SHP77 (cell line): ENCODE data around the gene HACD1.
"Not testable (repeated sequence)": the region's sequence is repeated elsewhere in the genome, so short reads cannot be mapped to it uniquely, and the experiment has no call there.

Source experiments
- DNase-seq, 2 experiments: peaks; one replicate each; lab custom pipeline; 2025; lab: John Stamatoyannopoulos, UW

The HACD1 gene

DNA sequence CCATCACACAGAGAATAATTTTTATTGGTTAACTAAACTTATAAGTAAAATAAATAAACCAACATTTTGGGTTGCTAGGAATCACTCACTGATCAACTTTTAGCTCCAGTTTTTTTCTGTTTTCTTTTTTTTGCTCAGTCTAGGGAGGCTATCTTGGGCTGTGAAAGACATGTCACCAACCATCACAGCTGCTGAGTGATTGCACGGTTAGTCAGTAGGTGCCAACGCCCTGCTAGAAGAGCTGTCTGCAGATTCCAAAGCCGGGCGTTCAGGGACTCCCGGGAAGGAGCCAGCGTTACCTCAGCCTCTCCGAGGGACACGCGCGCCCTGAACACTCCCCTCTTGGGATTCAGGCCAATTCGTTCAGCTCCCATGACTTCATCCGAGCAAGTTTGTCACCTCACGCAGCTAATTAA, 26.2 kb upstream of the HACD1 start:
- DNase-seq, result peak; percentile 37 to 72

DNA sequence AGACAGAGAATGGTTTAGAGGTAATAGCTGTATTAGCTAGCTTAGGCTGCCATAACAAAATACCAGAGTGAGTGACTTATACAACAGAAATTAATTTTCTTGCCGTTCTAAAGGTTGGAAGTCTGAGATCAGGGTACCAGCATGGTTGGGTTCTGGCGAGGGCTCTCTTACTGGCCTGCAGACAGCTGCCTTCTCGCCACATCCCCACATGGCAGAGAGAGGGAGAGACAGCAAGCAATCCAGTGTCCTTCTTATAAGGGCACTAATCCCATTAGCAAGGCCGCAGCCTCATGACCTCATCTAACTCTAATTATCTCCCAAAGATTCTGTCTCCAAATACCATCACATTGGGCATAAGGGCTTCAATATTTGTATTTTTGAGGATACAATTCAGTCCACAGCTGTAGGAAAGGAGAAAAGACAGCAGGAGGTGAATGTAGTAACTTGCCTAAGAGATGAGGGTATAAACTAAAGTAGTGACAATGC, 23.2 kb upstream of the HACD1 start:
- DNase-seq, result no peak

DNA sequence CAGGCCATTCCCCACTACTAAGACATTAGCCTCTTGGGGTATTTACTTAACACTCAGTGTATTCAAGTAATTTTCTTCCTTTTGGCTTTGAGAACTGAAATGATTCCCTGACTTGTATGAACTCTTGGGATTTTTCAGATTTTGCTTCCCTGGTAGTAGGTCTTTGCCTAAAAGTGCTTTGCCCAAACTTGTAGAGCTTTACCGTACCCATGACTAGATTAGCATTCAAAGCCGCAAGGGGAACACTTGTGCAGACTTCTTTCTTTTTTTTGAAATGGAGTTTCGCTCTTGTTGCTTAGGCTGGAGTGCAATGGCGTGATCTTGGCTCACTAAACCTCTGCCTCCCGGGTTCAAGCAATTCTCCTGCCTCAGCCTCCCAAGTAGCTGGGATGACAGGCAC, 20.7 kb upstream of the HACD1 start:
- no peak for DNase-seq

DNA sequence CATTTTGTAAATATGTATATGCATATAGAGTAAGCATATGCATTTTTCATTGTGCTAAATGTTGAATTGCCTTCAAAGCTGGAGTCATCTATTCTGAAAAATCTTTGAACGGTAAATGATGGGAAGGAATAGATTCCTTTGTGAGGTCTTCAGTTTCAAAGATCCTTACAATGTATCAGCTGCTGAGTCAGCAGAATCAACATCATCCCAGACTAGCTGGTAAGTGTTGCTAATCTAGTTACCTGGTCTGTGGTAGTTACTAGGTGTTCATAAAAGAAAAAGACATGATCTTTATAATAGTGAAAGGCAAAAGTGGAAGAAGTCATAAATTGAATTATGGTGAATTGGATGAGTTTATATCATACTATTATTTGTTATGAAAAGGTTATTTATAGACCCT, 16.2 kb upstream of the HACD1 start:
- no peak for DNase-seq

DNA sequence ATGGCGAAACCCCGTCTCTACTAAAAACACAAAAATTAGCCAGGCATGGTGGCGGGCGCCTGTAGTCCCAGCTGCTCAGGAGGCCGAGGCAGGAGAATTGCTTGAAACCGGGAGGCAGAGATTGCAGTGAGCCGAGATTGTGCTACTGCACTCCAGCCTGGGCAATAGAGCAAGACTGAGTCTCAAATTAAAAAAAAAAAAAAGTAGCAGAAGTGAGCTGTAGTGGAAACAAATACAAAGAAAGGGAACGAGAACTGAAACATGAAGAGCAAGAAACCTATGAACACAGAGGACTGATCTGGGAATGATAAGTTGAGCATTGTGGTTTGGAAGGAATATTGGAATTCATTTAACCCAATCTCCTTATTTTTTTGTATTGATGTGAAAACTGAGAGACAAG, 15.4 kb upstream of the HACD1 start:
- not testable (repeated sequence) for DNase-seq

DNA sequence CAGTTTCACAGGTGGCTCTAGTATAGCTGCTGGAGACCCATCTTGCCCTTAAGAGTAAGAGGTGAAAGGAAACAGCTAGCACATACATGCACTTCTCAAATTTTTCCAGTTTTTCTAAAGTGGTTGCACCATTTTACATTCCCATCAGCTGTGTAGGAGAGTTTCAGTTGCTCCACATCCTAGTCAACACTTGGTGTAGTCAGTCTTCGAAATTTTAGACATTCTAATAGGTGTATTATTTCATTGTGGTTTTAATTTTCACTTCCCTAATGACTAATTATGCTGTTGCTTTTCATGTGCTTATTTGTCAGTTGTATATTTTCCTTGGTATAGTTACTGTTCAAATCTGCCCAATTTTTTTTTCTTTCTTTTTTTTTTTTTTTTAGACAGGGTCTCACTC, 9.5 kb upstream of the HACD1 start:
- DNase-seq, result no peak

DNA sequence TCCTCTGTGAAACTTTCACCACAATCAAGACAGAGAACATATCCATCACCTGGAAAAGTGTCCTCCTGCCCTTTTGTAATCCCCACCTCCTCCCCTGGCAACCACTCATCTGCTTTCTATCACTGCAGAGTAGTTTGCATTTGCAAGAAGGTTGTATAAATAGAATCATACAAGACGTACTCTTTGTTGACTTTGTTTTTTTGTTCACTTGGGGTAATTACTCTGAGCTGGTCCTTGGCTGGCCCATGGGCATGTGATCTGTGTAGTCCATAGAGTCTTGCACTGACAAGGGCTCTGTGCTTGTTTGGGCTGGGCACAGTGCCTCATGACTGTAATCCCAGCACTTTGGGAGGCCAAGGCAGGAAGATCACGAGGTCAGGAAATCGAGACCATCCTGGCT, 7.8 kb upstream of the HACD1 start:
- no peak for DNase-seq

DNA sequence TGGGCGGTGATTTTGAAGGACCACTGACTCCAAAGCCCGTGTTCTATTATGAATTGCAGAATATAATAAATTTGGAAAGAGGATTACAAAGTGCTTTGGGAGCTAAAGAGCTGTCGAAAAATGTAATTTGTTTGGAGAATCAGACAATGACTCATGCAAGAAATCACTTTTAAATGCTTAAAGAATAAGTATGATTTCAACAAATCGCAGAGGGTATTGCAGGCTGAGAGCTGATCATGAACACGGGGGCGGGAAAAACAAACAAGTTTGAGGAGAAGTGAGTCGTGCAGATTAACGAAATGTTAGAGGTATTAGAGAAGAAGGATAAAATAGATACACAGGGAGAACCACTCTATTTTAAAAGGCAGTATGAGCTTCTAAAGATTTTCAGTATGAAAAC, 4.9 kb upstream of the HACD1 start:
- no peak for DNase-seq

DNA sequence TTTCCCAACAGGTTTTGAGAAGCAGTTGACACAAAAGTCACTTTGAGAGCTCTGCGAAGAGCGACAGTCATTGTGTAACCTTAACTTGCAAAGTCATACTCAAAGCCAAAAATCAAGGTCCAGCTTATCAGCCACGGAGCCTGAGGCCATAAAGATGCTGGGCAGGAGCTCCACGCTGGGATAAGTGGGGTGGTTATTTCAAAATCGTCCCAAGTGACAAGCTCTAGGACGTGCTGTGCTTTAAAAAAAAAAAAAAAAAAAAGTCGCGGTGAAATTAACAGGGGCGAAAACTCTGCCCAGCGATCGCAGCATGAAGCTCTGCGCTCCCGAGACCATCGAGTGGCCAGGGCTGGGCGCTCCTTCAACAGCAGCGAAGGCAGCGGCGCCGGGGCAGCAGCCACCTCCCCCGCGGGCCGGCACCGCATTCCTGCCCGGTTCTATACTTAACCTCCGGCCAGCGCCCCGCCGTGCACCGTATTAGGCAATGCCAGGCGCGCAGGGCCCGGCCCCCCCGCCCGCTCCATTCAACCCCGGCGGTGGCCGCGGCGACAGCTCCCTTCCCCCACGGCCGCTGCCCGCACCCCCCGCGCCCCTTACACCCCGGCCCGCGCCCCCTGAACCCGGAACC, 657 bp downstream of the HACD1 start:
- peak; percentile 10 to 46 for DNase-seq

DNA sequence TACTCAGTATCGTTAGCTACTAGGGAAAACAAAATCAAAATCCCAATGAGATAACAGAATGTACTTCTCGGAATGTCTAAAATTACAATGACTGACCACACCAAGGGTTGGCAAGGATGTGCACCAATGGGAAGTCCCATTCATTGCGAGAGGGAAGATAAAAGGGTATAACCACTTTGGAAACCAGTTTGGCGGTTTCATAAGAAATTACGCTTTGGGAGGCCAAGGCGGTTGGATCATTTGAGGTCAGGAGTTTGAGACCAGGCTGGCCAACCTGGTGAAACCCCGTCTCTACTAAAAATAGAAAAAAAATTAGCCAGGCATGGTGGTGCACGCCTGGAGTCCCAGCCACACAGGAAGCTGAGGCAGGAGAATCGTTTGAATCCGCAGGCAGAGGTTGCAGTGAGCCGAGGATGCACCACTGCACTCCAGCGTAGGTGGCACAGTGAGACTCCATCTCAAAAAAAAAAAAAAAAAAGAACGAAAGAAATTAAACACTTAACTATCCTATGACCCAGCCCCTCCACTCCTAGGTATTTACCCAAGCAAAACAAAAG, 7.6 kb downstream of the HACD1 start:
- DNase-seq, result no peak

DNA sequence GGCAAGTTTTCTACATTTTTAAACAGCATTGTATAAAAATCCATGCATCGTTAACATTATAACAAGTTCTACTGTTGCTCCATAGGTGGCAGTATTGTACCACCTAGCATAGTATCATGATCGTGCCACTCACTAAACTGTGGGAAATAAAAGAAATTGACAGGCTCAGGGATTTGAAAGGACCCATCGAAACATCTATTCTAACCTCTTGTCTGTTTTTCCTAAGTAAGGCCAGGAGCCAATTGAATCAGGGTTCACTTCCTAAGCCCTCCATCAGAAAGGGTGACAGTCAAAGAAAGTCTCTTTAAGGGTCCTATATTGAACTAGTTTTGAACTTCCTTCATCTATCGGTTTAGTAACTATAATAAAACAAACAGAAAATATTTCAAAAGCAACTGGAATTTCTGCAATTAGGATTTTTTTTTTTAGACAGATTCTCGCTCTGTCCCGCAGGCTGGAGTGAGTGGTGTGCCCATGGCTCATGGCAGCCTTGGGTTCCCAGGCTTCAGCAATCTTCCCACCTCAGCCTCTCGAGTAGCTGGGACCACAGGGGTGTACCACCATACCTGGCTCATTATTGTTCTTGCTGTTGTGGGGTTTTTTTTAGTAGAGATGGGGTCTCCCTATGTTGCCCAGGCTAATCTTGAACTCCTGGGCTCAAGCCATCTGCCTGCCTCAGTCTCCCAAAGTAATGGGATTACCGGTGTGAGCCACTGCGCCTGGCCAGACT, 9.4 kb downstream of the HACD1 start:
- DNase-seq, result peak in 1 of 2 experiments; percentile 30

DNA sequence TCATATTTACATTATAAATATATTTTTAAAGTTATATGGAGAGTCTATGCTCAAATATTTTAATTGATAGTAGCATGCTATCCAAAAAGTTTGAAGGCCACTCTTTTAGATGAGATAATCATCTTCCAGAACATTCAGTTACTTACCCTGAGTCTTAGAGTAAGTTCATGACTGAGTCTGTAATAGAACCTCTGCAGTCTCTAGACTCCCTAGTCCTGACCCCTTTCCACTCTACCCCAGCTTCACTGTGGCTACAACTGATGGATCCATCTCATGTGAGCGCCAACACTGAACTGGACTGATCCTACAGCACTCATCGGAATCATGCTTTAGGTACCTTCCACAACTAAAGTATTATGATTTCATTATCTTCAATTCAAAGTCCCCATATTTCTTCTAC, 10.1 kb downstream of the HACD1 start:
- no peak for DNase-seq

DNA sequence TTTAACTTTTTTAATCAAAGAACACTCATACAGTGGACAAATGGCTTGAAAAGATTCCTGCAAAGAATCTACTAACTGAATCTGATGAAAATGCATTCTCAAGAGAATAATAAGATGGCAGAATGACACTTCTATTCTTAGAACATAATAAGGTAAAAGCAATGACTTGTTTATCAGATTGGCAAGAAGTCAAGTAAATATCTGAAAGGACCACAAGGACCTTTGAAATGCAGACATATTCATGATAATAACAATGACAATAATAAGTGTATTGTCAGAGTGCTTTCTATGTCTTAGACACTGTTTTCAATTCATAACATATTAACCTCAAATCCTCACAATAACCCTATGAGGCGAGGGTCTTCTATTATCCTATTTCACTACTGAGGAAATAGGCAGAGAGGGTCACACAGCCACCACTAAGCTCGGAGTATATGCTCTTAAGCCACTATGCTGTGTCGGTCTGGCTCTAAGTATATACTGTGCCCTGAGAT, 10.6 kb downstream of the HACD1 start:
- no peak for DNase-seq

DNA sequence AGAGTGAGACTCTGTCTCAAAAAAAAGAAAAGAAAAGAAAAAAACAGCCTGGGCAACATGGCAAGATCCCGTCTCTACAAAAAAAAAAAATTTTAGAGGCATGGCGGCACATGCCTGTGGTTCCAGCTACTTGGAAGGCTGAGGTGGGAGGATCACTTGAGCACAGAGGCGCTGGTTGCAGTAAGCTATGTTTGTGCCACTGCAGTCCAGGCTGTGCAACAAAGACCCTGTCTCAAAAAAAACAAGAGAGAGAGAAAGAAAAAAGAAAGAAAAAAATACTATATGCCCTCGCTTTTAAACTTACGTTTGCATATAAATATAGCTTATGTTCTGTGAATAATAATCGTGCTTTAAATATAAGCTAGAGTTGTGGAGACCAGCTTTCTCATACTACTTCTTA, 11.2 kb downstream of the HACD1 start:
- no peak for DNase-seq

DNA sequence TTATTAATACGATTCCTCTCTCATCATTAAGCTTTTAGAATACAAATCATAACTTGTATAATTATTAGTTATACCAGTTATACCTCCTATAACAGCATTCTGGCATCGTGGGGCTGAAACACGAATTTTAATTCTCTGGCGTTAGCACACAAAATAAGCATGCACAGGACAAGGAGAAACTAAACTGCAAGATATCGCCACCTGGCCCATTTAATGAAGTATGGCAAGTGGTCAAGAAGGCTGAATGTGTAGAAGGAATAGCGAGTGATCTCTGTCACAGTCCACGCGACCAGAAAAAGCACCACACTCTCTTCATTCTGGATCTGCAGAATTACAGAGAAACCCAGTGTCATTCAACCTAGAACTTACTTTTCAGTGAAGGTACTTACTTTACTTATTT, 18.1 kb downstream of the HACD1 start:
- no peak for DNase-seq

DNA sequence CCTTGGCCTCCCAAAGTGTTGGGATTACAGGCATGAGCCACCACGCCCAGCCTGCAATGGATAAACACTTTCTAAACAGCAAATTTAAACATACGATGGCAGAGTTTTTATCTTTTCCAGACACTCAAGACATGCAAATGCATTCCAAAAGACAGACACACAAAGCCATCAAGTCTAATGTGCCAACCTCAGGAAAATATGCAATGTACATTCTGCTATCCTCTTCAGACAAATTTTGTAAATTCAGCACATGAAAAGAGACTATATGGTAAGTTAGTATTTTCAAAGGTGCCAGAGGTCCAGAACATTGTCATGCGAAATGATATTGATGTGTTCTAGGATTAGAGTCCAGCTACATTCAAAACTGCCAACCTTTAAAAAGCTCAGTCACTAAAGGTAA, 19.8 kb downstream of the HACD1 start:
- DNase-seq, result no peak

DNA sequence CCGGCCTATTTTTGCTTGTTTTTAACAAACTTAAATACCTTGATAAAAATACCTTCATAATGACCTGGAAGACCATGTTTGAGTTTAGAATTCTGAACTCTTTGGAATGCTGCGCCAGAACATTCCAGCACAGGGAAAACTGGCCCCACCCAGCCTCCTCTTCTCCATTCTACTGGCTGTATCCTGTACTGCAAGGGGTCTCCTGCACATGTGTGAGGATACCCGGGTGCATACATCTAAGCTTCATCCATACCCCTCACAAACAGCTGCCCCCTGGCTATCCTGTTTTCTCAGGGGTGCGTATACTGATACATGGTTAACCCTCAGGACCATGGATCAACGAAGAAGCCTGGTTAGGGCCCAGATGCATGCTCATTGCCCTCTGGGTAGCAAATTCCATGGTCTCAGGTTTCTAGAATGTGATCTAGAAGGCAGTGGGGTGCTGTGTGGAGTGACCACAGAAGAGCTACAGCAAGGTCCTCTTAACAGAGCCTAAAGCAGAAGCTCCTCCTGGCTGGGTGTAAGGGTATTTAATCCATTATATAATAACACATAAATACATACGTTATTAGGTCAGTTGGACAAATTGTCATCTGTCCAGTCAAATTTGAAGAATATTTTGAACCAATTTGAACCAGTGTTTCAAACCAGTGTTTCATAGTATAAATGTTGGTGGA, 26.1 kb downstream of the HACD1 start:
- no peak for DNase-seq

DNA sequence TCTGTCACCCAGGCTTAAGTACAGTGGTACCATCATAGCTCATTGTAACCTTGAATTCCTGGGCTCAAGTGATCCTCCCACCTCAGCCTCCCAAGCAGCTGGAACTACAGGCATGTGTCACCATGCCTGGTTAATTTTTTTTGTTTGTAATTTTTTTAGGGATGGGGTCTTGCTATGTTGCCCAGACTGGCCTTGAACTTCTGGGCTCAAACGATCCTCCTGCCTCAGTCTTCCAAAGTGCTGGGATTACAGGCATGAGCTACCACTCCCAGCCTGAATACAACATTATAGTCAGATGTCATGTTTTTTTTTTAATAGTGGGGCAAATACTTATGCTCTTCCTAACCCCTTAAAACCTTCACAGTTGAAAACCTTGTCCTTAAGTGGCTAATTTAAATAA, 27.9 kb downstream of the HACD1 start:
- DNase-seq, result not testable (repeated sequence)

DNA sequence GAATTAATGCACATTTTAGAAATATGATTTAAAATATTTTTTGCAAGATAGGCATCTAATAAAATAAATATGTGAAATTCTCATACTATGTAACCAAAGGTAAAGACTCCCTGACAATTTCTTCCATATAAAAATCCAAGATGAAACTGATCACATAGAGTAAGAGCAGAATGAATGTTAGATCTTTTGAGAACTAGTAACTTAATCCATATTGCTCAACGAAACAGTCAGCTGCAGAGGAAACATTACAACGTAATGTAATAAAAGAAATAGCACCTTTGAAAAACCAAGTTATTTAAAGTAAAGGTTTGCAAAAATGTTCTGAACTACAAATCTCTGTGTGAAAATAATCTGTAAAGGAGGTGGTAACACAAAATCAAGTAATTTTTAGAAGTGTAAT, 28.8 kb downstream of the HACD1 start:
- no peak for DNase-seq

DNA sequence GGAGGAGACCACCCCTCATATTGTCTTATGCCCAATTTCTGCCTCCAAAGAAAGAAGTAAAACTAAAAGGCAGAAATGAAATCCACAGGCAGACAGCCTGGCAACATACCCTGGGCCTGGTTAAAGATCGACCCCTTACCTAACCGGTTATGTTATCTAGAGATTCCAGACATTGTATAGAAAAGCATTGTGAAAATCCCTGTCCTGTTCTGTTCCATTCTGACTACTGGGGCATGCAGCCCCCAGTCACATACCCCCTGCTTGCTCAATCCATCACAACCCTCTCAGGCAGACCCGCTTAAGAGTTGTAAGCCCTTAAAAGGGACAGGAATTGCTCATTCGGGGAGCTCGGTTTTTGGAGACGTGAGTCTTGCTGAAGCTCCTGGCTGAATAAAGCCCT, 29.9 kb downstream of the HACD1 start:
- not testable (repeated sequence) for DNase-seq

DNA sequence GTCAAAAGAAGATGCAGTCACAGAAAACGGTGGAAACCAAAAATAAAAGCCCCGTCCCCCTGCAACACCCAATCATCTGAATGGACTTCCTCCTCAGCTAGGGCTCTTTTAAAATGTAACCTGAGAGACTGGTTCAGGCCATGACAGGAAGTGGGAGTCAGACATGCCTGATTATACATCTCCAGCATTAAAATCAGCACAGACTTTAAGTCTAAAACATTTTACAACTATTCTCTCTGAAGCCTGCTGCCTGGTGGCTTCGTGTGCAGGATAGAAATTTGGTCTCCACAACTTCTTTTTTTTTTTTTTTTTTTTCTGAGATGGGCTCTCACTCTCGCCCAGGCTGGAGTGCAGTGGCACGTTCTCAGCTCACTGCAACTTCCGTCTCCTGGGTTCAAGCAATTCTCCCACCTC, 30.3 kb downstream of the HACD1 start:
- peak in 1 of 2 experiments; percentile 3 for DNase-seq

DNA sequence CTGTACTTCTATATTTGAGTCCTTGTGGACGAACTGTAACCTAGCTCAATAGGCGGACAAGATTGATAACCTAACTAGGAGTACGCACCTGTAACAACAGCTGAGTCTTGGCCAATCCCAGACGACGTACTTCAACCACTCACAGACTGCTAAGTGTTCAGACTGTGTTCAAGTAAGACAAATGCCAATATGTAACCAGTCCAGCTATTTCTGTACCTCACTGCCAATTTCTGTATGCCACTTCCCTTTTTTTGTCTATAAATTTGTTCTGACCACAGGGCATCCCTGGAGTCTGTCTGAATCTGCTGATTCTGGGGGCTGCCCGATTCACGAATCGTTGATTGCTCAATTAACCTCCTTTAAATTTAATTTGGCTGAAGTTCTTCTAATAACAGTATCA, 32.2 kb downstream of the HACD1 start:
- DNase-seq, result no peak

DNA sequence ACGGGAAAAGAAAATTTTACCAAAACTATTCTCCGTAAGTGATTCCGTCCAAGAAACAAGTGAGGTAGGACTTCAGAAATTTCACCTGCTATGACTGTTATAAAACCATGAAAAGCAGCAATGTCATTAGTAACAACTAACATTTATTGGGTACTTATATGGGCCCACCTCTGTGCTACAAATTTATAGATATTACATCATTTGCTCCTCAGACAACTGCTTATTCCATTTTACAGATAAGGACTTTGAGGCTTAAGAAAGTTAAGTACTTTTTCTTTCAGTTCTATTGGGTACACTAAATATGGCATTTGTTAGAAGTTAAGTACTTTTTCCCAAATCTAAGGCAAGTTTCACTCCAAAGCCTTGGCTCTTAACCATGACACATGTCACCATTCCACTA, 36.3 kb downstream of the HACD1 start:
- DNase-seq, result no peak
